GM19395 (cell line): ENCODE results near the gene CCDC6.

ENCODE experiments used
- ATAC-seq: cut with Tn5 transposase; IDR thresholded peaks from one replicate; pipeline ENCODE4 v1.9.1; 2021; ENCODE audit warnings: mild to moderate bottlenecking, moderate library complexity; ENCODE audit not compliant: unreplicated experiment

CCDC6 gene

DNA sequence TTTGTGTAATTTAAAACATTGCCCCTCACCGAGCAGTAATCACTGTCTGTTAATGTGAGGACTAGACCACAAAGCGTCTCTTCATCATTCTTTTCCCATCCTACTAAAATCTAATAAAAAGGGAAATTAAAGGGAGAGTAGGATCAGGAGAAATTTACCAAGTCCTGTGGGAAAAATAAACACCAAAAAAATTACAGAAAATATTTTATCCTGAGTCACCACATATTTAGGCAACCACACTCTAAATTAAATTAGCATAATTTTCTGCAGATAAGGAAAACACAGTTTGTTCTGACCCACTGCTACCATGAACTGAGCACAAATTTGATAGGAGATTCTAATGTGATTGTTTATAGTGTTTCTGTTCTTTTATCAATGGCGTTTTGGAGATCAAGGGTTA, 49.3 kb downstream of the CCDC6 start:
- no peak for ATAC-seq

- ATAC-seq: no peak
Observed at GRCh38 chr10:59856104-59856503, 50.3 kb downstream of the CCDC6 start.

DNA sequence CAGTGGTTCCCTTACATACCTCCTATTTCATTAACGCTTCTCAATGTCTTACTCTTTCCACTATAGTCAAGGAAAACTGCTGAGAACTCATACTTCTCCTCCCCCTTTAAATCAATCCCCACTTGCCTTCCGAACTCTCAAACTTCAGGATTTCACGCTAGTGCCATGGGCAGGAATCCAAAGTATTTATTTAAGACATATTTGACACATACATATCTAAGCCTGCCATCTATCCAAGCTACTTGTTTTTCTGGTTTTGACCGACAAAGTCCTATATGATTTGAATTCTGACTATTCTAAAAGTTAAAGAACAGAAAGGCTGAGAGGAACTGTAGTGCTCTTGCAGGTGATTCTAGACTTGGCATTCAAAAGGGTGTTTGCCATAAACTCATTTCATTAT, 51.8 kb downstream of the CCDC6 start:
- no peak for ATAC-seq

DNA sequence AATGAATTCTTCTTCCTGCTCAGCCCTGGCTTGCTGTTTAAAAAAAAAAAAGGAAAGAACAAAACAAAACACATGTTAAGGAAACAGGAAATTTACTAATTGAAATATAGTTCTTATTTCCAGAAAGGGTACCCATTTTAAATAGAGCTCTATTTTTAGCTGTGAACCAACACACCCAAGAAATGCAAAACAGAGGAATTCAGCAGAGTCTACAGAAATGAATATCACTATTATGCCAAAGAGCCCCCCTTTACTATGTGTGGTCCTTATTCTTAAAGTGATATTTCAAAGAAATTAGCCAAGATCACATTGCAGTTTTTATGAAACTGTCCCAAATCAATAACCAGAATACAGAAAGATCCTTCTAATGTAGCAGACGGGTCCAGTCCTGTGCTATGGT, 53.7 kb downstream of the CCDC6 start:
- peak; percentile 59 for ATAC-seq

DNA sequence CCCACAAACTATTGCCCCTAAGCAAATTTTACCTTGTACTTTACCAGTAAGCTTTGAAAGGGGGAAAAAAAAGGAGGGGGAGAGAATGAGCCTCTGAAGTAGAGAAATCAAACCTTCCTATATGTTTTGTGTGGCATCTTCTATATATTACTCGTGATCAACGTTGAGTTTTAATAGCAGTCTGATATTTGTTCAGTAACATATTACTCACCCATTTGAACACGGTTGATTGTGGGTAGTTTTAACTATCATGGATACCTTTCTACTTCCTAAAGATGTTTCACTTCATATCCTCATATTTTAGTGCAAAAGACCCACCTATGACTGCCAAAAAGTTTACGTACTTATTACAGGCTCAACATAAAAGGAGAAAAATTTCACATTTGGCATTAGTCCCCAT, 54.5 kb downstream of the CCDC6 start:
- ATAC-seq: no peak

GRCh38 chr10:59847888-59848287, 58.5 kb downstream of the CCDC6 start:
- no peak for ATAC-seq

- ATAC-seq: no peak
Observed at GRCh38 chr10:59847326-59847725, 59.0 kb downstream of the CCDC6 start.

- no peak for ATAC-seq
Observed at GRCh38 chr10:59844436-59844835, 61.9 kb downstream of the CCDC6 start.

- ATAC-seq: no peak
Observed at GRCh38 chr10:59843748-59844147, 62.6 kb downstream of the CCDC6 start.

DNA sequence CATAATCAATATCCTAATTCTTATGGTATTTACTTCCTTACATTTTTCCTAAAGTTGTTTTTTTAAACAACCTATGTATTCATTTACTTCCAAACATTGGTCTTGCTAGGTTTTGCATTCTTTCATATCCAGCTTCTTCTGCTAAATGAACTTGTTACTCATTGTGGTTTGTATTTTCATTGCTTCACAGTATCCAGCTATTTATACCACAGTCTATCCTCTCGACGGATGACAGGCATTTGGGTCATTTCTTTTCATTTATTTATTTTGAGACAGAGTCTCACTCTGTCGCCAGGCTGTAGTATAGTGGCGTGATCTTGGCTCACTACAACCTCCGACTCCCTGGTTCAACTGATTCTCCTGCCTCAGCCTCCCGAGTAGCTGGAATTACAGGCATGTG, 66.8 kb downstream of the CCDC6 start:
- no peak for ATAC-seq

- ATAC-seq: no peak
Observed at GRCh38 chr10:59838085-59838789, 68.1 kb downstream of the CCDC6 start.

DNA sequence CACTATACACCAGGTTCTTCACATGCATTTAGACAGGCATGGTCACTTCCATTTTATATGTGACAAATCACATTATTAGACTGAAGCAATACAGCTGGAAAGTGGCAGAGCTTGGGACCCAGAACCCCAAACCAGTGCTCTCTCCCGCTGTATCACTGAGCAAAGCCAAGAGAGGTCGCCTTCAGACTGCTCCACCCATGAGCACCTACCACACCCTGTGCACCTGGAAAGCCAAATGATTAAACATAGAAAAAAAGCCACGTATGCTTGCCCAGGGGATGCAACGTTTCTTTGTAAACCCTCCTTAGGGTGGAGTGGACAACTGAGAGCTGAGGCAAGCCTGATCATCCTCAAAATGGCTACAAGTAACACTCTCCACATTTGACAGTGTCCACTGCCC, 72.5 kb downstream of the CCDC6 start:
- ATAC-seq: no peak

GRCh38 chr10:59832506-59832905, 73.8 kb downstream of the CCDC6 start:
- no peak for ATAC-seq

DNA sequence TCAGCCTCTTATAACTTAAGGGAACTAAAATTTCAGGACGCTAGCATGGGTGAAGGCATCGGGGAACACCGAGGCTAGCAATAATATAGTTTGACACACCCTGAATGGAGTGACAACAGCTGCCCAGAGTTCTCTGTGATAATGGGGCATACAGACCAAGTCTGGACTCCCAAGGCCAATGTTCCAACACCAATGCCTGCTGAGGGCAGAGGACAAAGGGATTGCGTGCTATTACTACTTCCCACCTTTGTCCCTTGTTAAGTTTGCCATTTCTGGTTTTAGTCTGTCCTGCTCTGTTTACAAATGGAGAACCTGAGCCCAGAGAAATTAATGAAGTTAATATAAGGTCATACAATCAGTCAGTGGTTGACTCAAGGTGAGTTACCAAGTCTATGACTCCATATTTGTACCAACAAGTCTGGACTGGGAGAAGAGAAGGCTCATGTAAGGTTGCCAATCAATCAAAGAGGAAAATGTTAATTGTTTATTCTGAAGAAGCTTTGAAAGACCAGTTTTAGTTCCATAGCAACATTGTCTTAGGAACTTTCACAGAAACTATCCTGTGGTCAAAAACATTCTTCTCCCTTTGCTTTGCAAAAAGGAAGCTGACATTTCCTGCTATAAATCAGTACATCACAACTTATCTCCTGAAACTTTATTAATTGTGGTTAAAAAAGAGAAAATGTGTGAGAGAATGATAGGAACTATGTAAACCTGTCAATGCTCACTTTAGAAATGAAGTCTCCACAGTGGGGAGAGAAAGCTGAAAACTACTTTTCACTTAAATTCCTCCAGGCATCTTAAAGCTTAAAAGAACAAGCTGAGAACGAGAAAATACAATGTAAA, 74.5 kb downstream of the CCDC6 start:
- ATAC-seq: no peak

- ATAC-seq: no peak
Observed at GRCh38 chr10:59830601-59831259, 75.6 kb downstream of the CCDC6 start.

DNA sequence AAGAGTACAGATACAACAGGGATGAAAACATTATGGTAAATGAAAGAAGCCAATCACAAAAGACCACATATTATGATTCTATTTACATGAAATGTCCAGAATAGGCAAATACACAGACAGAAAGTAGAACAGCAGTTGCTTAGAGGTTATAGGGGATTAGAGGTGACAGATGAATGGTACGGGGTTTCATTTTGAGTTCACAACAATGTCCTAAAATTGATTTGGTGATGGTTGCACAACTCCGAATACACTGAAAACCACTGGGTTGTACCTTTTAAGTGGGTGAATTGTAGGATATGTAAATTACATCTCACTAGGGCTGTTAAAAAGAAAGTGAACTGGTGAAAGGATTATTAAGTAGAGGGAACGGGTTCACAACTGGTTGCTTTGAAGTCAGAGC, 76.8 kb downstream of the CCDC6 start:
- ATAC-seq: peak; percentile 77

GRCh38 chr10:59829024-59829423, 77.3 kb downstream of the CCDC6 start:
- peak; percentile 45 for ATAC-seq

- no peak for ATAC-seq
Observed at GRCh38 chr10:59825932-59826331, 80.4 kb downstream of the CCDC6 start.

DNA sequence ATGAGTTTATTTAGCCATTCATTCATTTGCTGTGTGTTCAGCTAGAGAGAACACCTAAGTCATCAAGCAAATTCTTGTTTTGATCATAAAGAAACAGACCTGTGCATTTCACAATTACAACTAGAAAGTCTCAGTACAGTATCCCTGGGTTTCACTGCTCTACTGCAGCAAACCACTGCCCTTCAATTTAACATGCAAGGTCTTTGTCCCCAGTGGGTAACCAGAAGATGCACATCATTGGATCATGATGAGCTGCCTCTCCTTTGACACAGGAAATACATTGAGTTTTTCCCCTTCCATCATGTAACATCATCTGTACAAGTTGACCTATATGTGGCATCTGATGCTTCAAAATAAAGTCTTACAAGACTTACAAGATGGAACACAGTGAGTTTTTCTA, 82.6 kb downstream of the CCDC6 start:
- ATAC-seq: no peak

GRCh38 chr10:59823111-59823510, 83.2 kb downstream of the CCDC6 start:
- ATAC-seq: no peak

GRCh38 chr10:59820471-59820870, 85.9 kb downstream of the CCDC6 start:
- ATAC-seq: no peak

- no peak for ATAC-seq
Observed at GRCh38 chr10:59819683-59820082, 86.7 kb downstream of the CCDC6 start.
